Measurements from ENCODE around the gene MMP28. TPM values are rescaled to one million over a fixed set of nuclear protein-coding genes. Genes with fewer than 3 reads are reported as not detected.

MMP28 gene
- total RNA-seq, 4 donors from 2014 or later = 21.6 to 46.1 (median 42.7) TPM

DNA sequence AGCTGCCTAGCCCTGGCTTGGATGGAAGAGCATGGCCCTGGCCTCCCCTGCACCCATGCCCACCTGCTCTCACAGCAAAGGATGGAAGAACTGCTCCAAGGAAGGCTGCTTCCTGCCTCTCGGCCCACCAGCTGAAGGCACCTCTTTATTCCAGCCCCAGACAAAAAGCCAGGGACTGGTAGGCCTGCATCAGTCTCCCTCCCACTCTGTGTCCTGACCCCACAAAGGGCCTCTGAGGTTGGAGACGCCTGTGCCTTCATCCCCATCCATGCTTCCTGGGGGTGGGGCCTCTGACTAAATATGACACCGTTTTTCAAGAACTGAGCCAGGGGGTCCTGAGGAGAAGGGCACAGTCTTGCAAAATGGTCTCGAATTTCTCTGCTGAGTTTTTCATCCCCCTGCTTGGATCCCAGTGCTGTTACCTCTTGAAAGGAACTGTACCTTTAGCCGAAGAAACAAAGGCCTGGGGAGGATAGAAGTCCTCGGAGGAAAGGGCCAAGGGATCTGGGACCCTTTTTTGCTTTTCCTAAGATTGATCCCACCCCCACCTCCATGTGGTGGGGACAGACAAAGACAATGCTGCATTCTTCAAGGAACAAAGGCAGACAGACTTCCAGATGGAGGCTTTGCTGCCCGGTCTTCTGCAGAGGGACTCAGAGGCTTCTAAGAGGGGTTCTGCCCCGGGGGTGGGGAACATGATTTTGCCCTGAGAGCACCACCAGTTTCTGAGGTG, 29.5 kb downstream of the MMP28 start:
- no peak for TF ChIP-seq CTCF (IDR thresholded peaks at IDR 0.05; ENCODE audit: low read depth)

DNA sequence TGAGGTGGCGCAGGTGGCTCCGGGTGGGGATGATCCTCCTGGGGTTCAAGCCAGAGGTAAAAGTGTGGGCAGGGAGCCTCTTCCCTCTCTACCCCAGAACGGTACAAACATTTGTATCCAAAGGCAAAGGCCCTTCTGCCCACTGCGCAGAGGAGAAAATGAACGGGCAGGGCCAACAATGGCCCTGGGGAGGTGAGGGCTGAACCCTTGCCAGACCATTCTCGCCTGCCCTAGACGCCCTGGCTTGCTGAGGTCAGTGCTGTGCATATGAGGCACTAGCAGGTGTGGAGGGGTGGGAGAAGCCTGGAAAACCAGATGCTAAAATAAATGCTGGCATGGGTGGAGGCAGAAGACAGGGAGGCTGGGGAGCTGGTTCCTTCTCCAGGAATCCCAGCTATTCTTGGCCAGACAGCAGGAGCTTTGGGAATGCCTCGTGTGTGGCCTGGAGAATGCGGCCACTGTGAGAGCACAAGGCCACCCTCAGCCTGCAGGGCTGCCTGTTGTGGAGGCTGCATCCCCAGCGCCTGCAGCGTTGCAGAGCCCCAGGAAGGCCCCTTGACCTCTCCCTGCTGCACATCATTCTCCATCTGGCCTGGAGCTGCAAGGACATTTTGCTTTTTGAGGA, 30.2 kb downstream of the MMP28 start:
- no peak for TF ChIP-seq CTCF (IDR thresholded peaks at IDR 0.05; ENCODE audit: low read depth)

DNA sequence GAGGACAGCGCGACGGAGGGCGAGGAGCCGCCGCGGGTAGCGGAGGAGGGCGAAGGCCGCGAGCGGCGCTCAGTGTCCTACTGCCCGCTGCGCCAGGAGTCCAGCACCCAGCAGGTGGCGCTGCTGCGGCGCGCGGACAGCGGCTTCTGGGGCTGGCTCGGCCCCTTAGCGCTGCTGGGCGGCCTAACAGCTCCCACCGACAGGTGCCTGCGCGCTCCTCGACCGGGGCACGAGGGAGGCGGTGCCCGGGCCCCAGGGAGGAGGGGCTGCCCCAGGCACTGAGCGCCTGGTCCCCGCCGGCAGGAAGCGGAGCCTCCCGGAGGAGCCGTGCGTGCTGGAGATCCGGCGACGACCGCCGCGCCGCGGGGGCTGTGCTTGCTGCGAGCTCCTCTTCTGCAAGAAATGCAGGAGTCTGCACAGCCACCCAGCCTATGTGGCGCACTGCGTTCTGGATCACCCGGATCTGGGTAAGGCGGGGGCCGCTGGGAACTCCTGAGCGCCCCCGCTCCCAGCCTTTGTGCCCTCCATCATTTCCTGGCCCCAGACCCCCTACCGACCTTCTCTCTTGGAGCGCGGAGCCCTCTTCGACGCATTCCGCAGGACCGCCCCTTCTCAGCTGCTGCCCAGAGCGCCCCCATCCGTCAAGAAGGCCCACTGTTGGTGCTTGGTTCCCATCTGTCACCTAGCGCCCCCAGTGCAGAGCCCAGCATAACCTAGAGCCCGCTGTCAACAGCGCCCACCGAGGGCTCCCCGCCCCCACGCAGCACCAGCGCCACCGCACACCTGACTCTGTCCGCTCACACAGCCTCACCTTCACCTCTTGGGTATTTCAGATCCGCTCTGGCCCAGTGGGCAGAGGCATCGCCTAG, 31.1 kb downstream of the MMP28 start:
- no peak for TF ChIP-seq CTCF (IDR thresholded peaks at IDR 0.05; ENCODE audit: low read depth)

DNA sequence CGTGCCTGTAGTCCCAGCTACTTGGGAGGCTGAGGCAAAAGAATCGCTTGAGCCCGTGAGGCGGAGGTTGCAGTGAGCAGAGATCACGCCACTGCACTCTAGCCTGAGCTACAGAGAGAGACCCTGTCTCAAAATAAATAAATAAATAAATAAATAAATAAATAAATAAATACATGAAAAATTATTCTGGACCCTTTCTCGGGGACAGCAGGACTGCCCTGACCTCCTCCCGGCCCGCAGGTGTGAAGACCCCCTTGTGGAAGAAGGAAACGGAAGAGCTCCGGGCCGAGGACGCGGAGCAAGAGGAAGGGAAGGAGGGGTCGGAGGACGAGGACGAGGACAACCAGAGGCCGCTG, 31.7 kb downstream of the MMP28 start:
- TF ChIP-seq CTCF (IDR thresholded peaks at IDR 0.05; ENCODE audit: low read depth) = no peak

DNA sequence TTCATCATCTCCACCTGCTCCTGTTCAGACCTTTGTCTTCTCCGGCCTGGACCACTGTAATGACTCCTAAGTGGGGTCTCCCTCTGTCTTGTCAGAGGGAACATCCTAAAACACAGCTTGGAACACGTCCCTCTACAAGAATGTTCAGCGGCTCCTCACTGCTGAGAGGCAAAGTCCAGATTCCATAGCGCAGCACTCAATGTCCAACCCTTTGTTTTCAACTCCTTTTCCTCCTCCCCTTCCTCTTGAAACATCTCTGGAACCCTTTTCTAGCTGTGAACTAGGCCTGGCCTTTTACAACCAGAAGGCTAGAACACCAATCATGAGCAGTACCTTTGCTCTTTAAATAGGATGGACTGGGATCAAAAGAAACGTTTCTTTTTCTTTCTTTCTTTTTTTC, 33.8 kb downstream of the MMP28 start:
- TF ChIP-seq CTCF (IDR thresholded peaks at IDR 0.05; ENCODE audit: low read depth) = no peak

GRCh38 chr17:35760587-35760986, 34.9 kb downstream of the MMP28 start, which contains the start of gene C17orf50:
C17orf50 (plus strand) TSS chr17:35760887; CDS start chr17:35760942, 55 bp downstream.
- no peak for TF ChIP-seq CTCF (IDR thresholded peaks at IDR 0.05; ENCODE audit: low read depth)

DNA sequence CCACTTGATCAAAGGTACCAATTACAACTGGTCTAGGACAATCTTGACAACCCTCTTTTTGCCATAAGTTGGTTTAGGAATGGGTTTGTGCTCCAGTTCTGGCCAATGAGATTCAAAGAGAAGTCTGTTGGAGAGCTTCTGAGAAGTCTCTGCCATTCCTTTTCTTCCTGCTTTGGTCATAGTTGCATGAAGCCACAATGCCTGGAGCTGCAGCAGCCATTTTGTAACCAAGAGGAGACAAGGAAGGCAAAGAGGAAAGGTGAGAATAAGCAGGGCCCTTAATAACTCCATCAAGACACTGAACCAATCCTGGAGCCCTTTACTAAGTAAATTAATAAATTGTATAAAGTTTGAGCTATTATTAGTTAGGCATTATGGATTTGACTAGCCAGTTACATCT, 38.2 kb downstream of the MMP28 start:
- TF ChIP-seq CTCF (IDR thresholded peaks at IDR 0.05; ENCODE audit: low read depth) = no peak

Measured in subcutaneous adipose tissue (tissue), 4 donors.